Endometrium (tissue), 2 donors: Measurements from ENCODE around the gene SLC30A1.

Source experiments
- FAIRE-seq: peaks from 2 replicates; lab custom pipeline; 2012; peaks lifted over from hg19 to GRCh38; lab: Jason Lieb, UNC
- donor health status: control.
- donor health status: control.

SLC30A1 gene

DNA sequence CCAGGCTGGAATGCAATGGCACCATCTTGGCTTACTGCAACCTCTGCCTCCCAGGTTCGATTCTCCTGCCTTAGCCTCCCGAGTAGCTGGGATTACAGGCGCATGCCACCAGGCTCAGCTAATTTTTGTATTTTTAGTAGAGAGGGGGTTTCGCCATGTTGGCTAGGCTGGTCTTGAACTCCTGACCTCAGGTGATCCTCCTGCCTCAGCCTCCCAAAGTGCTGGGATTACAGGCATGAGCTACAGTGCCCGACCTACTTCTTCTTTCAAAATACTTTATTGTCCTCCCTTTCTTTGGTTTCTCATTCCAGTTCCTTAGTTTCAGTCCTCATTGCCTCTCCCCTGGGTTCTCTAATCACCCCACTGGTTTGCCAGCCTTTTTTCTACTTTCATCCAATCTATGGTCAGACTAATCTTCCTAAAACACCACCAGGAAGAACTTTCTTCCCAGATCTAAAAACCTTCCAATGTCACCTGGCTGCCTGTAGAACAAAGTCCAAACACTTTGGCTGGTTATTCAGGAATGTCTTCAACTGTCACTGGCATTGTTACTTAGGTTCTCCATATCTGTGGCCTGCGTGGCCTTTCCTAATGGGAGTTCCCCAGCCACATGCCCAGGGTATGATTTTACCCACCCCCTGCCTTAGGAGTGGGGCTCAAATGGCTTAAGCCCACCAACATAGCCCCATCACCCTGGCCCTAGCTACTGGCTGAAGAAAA, 29.0 kb upstream of the SLC30A1 start:
- no peak for FAIRE-seq

DNA sequence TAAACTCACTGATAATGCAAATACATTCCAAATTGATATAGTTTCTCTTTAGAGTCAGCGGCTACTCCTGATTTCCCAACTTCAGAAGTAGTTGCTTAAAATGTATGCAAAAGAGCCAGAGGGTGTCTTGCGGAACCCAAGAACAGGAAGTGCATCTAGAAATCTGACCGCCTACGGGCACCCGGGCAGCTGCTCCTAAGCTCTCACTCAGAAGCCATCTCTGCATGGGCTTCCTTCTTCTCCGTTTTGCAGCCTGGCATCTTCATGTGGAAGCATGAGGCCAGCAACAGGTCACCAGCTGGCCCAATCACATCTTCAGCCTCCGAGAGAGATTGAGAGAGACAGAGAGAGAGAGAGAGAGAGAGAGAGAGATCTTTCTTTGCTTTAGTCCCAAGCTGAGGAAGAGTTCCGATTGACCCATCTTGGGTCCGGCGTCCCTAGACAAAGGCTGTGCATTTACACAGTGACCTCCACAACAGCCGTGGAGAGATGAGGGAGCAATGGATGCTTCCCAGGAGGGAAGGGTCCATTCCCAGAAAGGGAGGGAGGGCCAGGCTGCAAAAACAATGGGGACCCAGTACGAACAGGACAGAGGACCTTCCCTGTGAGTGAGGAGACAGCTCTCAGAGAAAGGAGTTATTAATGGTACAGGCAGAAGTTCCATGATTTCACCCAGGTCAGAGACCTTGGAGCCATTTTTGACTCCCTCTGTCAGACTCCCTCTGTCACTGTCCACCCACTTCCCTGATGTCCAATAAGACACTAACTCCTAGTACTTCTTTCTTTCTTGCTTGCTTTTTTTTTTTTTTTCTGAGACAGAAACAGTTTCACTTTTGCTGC, 28.2 kb upstream of the SLC30A1 start:
- no peak for FAIRE-seq

DNA sequence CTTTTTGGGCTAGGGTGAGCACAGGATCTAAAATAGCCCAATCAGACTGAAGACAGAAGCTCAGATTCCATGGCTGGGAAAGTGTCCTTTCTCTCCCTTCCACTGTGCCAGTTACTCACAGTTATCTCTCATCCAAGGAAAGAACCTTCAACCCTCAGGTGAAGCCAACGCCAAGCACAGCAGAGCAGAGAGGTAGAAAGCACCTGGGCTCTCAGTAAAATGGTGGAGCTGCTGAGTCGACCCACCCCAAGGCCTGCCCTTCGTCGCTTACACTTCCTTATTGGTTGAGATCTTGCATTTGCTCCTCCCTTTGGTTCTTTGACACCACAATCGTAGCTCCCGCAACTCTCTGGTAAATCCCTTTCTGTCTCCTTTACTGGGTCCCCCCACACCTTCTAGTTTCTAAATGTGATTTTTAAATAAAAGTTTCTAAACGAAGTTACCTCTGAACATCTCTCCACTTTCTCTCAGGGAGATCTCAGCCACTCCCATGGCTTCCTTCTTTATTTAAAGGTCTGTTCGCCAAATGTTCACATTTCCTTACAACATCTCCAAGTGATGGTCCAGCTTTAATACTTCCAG, 27.5 kb upstream of the SLC30A1 start:
- no peak for FAIRE-seq

DNA sequence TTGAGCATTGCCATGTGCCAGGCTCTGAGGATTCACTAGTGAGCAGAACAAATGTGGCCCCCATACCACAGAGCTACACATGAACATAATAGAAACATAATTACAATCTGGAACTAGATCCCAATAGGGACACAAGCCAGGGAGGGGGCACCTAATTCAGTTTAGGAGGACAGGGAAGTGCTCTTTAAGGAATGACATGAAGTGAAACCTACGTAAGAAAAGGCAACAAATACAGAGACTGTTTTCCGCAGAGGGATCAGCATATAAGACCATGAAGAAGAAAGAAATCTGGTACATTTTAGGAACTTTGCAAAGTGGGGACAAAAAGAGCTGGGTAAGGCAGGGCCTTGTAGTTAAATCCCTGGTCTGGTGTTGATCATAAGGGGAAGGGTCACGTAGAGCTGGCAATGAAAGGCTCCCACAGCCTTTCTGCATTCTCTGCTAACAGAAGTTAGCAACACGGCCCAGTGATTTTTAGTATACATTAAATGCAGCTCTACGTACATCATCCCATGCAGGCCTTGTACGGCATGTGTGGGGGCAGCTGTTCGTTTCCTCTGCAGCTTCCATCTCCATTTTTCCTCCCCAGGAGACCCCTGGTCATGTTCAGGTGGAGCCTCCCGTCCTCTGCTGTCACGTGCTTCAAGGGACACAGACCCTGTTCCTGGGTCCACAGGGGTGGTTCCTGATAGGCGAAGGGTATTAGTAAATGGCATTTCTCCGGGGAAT, 26.8 kb upstream of the SLC30A1 start:
- no peak for FAIRE-seq

DNA sequence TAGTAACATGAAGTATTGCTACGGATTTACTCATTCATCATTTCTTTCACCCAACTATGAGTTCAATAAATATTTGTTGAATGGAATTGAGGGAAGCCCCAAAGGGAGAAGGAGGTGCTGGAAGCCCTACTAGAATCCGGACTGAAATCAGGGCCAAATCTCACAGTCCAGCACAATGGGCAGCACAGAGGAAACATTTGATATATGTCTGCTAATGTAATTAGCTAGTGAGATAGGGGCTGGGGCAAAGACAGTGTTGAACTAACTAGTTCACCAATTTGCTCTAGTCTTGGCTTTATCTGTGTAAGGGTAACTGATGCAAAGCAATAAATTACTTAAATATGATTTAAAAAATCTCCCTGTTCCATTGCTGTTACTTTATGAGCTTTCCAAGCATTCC, 26.1 kb upstream of the SLC30A1 start:
- FAIRE-seq = no peak

DNA sequence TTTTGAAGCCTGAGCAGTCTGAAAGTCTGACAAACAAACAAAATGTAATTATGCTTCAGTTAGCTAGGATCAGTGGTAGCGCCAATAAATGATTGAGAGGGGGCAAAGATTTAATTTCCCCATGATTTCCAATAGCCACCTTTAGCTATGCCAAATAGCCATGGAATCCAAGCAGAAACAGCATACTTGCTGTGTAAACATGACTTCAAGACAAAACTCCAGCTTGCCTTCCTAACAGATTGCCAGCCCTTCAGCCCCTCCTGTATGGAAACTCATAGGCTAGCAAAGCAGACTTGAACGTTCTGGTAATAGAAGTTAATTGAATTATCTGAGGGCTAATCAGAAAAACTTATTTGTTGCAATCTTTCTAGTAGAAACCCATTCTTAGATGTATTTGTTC, 25.6 kb upstream of the SLC30A1 start:
- FAIRE-seq = no peak

DNA sequence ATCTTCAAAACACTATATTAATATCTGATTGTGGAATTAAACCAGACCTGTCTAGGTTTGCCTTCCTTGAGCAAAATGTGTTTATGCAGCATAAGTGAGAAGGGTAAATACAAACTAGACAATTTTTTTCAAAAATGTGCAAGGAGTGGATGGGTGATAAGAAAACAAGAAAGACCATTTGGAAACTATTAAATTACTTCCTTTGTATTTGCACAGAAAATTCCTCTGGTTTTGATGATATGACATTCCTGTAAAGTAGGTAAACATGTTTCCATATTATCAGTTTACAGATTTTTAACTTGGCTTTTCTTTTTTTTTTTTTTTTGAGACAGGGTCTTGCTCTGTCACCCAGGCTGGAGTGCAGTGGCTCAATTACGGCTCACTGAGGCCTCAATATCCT, 24.8 kb upstream of the SLC30A1 start:
- FAIRE-seq = no peak

DNA sequence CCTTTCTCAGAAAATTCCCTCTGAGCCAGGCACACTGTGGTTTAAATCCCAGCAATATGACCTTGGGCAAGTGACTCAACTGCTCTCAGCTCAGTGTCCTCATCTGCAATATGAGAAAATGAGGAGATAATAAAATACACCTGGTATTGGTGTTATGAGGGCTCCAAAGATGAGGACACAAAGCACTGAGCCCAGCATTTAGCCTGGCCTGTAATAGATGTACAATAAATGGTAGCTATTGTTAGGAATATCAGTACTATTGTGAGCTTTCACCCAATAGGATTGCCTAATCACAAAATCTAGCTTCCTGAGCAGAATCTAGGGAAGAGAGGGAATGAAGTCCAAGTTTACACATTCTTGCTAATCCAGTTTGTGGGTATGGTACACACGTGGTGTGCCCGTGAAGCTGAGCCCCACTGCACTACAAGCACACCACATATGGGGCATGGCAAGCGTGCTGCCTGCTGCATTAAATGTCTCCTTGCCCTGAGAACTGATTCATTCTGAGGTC, 24.3 kb upstream of the SLC30A1 start:
- FAIRE-seq = no peak

DNA sequence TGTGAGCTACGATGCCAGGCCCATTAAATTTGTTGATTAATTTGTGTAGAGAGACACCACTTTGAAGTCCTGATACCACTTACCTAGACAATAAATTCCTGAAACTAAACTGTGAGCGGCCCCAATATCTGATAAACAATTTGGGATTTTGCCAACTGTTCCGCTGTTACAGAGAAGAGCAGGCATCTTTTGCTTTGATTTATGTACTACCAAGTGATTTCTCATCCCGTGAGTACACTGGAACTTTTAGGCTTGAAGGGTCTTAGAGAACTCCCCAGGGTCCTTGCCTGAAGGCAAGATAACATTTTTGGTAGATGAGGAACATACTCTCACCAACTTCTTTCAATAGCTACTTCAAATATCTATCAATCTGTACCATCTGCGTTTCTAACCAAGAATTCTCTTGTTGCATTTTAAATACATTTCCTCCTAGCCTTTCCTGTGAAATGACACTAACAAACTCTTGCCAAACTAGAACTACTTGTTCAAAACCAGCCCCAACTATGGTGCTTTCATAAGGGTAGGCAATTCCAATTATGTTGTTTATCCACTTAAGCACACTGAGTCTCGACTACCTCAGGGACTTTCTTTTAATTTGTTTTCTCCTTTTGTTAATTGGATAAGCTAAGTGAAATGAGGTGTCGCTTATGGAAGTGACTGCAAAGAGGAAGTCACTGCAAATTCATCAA, 23.2 kb upstream of the SLC30A1 start:
- FAIRE-seq = no peak

DNA sequence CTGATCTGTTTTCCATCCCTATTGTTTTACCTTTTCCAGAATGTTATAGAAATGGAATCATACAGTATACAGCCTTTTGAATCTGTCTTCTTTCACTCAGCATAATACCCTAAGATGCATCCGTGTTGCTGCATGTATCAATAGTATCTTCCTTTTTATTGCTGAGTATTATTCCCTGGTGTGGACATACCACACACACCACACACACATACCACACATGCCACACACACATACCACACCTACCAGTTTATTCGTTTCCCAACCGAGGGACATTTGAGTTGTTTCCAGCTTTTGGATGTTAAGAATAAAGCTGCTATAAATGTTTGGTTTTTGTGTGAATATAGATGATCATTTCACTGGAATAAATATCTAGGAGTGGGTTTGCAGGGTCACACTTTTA, 22.2 kb upstream of the SLC30A1 start:
- FAIRE-seq = no peak

DNA sequence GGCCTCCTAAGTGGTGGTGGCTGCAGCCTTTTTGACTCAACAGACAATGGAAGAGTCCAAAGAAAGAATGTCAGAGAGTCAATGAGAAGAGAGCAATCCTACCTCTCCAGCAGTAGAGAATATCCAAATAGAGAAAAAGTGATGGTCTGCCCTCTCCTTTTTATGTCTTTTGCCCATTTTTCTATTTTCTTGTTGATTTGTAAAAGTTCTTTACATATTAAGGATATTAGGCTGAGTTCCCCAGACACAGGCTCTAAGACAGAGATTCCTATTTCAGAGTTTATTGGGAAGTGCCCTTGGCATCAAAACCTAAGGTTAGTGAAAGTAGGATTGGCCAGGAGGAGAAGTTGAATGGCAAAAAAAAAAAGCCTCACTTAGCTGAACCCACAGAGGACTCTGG, 20.3 kb upstream of the SLC30A1 start:
- FAIRE-seq = no peak

DNA sequence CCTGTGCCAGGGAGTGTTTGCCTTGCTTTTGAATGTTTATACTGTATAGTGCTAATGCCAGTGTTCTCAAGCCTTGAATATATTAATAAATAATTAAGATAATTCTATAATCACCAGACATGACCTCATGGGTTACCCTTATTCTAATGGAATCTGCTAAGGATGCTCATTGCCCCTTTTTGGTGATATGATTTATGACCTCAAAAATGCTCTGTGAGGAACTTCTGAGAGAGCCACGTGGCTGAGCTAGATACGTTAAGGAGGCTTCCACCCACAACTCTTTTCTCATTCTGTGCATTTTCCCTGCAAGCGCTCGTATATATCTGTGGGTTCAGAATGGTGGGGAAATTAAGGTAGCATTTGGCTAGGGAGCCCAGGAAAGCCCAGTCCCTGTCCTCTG, 19.6 kb upstream of the SLC30A1 start:
- no peak for FAIRE-seq

DNA sequence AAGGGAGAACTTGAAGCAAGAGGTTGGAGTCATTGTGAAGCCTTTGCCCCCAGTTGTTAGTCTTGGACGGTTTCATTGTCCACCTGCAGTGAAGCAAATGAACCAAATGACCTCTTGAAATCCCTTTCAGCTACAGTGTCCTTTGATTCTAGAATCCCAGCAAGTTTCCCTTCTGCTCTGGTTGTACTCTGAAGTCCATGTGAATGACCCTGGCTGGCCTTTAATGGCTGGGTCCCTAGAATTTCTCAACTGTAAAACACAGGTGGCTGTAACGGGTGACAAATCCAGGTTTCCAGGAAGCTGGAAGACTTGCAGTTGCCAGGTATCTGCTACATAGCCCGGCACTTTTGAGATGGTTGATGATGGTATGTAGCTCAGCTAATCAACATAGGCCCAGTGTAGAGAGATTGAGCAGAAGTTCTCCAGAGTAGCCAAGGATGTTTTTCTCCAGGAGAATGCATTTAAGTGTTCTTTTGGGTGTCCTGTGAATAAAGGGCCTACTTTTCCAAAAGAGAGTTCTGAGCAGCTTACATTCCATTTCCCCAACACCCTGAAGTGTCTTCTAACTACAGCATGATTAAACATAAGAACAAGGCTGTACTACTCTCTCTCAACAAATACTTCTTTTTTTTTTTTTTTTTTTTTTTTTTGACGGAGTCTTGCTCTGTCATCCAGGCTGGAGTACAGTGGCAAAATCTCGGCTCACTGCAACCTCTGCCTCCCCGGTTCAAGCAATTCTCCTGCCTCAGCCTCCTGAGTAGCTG, 17.6 kb upstream of the SLC30A1 start:
- no peak for FAIRE-seq

DNA sequence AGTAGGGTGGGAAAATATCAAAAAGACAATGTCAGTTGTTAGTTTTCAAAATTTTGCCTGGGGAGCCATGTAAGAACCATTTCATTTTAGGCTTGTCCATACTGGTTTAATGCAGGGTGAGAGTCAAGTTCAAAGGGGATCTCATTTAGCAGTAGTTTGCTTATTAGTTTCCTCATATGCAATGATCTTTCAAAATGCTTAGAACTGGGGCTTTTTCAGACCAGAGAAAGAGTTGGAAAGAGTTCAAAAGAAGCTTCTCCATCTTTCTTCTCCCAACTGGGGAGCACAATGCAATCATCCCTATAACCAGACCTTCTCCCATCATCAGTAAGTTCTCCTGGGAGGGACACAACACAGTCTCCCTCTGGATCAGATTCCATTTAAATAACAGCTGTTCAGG, 16.5 kb upstream of the SLC30A1 start:
- no peak for FAIRE-seq

DNA sequence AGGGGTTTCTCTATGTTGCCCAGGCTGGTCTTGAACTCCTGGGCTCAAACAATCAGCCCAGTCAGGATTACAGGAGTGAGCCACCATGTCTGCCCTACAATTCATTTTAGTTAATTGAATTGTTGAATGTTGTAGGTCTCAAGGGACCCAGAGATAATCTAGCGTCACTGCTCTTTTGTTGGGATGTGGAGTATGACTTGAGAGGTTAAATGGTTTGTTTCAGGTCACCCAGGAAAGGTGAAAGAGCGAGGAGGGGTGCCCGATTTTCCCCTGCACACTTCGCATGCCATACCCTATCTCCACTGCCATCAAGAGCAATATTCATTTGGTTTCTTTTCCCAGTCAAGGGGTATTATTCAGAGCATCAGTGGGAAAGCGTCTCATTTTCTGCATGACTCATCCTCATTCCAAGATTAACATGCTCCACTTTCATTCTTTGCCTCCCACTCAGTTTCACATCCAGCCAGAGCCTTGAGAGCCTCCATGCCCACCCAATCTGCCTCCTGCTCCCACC, 13.1 kb upstream of the SLC30A1 start:
- no peak for FAIRE-seq

DNA sequence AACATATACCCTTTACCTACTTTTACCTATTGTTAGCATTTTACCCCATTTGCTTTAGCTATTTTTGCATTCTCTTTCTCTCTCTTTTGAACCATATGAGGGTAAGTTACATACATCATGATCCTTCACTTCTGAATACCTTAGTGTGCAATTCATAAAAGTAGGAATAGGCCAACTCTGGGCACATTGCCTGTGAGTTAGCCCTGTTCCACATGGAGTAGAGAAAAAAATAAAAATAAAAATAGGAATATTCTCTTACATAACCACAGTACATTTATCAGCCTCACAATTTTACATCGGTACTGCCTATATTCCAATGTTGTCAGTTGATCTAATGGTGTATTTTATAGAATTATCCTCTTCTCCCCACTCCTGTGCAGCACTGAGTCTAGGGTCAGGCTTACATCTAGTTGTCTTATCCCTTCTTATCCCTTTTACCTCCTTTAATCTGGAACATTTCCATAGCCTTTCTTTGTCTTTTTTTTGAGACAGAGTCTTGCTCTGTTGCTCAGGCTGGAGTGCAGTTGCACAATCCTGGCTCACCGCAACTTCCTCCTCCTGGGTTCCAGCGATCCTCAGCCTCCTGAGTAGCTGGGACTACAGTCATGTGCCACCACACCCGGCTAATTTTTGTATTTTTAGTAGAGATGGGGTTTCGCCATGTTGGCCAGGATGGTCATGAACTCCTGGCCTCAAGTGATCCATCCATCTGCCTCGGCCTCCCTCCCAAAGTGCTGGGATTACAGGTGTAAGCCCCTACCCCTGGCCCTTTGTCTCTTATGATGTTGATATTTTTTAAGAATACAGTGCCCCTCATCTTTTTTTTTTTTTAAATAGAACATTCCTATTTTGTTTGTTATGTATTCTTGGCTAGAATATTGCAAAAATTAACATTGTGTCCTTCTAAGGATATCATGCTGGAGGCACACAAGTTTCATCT, 11.1 kb upstream of the SLC30A1 start:
- FAIRE-seq = no peak

DNA sequence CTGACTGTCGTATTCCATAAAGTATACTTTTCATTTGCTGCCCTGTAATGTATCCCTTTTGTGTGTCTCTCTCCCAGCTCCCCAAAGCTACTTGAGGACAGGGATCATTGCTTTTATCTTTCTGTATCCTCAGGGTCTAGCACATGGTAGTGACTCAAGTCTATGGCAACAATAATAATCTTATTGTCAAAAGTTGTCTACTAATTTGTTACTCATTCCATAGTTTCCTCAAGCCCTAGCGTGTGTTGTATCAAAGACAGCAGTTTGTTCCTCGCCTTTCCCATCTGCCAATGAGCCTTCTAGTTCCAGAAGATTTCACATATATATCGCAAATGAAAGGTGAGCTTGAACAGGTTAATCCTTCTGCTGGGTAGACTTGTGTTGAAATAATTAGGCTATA, 9.8 kb upstream of the SLC30A1 start:
- no peak for FAIRE-seq

DNA sequence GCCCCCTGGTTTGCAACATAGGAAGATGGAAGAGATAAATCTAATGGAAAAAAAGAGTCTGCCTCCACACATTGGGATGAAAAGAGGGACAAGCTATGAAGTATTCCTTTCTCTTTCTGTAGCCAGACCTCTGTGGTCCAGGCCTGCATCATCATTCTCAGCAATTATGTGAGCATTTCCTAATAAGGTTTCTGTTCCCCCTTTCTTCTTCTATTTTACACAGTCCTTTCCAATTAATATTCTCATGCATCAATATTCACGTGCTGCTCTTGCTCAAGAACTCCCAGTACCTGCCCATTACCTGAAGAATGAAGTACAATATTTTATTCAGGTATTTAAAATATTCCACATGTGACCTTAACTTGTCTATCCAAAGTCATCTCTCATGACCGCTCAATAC, 8.2 kb upstream of the SLC30A1 start:
- no peak for FAIRE-seq

DNA sequence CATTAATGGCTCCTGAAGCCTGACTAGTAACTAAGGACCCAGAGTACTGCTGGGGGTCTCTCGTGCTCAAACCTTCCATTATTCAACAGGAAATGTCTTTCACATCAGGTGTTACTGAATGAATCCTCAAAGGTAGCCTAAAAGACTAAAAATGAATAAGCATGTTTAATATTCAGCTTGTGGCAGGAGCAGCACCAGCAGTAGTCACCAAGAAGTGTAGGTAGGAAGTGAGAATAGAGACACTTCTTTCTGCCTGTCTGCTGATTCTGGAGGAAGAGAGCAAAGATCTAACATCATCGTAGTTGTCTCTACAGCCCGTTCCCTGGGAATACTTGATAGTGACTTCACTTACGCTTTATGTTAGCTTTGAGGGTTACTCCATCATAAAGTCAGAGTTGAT, 7.6 kb upstream of the SLC30A1 start:
- no peak for FAIRE-seq
